Inferior parietal cortex (tissue), 1 donor: ENCODE measurements around the gene FBF1.

Source experiments
- DNase-seq: peaks from one replicate; pipeline ENCODE4 v3.0.0-alpha.2; 2016; ENCODE audit errors: extremely low spot score

Gene FBF1

GRCh38 chr17:75914643-75915267, 26.1 kb downstream of the FBF1 start:
- DNase-seq, result no peak

- no peak for DNase-seq
Observed at GRCh38 chr17:75913537-75914210, 27.2 kb downstream of the FBF1 start.

- DNase-seq, result no peak
Observed at GRCh38 chr17:75910699-75911098, 30.1 kb downstream of the FBF1 start.

- DNase-seq, result no peak
Observed at GRCh38 chr17:75909812-75910274, 31.0 kb downstream of the FBF1 start.

- DNase-seq, result no peak
Observed at GRCh38 chr17:75909051-75909811, 31.6 kb downstream of the FBF1 start.

GRCh38 chr17:75908201-75908600, 32.6 kb downstream of the FBF1 start:
- DNase-seq, result no peak

- no peak for DNase-seq
Observed at GRCh38 chr17:75906143-75906884, 34.5 kb downstream of the FBF1 start.

- peak; percentile 85 for DNase-seq
Observed at GRCh38 chr17:75904749-75905521, 35.9 kb downstream of the FBF1 start, which contains the start of gene MRPL38. MRPL38 (minus strand) TSS chr17:75904884; CDS start chr17:75904875, 9 bp downstream.

GRCh38 chr17:75902406-75902805, 38.4 kb downstream of the FBF1 start:
- DNase-seq, result no peak

- no peak for DNase-seq
Observed at GRCh38 chr17:75901727-75902126, 39.1 kb downstream of the FBF1 start.

- DNase-seq, result no peak
Observed at GRCh38 chr17:75900691-75901533, 39.9 kb downstream of the FBF1 start.

- no peak for DNase-seq
Observed at GRCh38 chr17:75899767-75900468, 40.9 kb downstream of the FBF1 start.

GRCh38 chr17:75899353-75899752, 41.5 kb downstream of the FBF1 start:
- DNase-seq, result no peak

GRCh38 chr17:75898791-75899190, 42.1 kb downstream of the FBF1 start:
- DNase-seq, result no peak

GRCh38 chr17:75898065-75898464, 42.8 kb downstream of the FBF1 start:
- DNase-seq, result no peak

- DNase-seq, result no peak
Observed at GRCh38 chr17:75897160-75898019, 43.5 kb downstream of the FBF1 start.

- peak; percentile 74 for DNase-seq
Observed at GRCh38 chr17:75896415-75897159, 44.3 kb downstream of the FBF1 start, which contains the start of gene TRIM65. TRIM65 (minus strand) TSS chr17:75896951; CDS start chr17:75896937, 14 bp downstream.
